ENCODE results near the gene CNRIP1.

DNA sequence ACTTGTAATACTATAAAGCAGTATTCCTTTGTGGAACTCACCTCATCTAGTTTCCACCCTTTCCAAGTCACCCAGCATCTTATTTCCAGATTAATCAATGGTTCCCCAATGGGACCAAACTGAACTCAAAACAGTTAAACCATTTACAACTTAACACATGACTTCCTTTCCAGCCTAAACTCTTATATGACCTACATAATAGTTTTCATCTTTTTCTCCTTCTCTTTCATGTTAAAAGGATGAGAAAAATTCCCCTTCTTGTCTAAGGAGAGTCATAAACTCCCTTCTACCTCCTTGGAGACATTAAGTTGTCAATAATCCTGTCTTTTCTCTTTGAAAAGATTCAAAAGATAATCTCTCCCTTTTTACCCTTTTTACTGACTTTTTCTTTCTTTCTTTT lies 74.1 kb downstream of the CNRIP1 start:
- no peak for TF ChIP-seq PPARA (CRISPR knock-in tag; IDR thresholded peaks at IDR 0.05; ENCODE audit: borderline replicate concordance)
- TF ChIP-seq, protein P1, sequence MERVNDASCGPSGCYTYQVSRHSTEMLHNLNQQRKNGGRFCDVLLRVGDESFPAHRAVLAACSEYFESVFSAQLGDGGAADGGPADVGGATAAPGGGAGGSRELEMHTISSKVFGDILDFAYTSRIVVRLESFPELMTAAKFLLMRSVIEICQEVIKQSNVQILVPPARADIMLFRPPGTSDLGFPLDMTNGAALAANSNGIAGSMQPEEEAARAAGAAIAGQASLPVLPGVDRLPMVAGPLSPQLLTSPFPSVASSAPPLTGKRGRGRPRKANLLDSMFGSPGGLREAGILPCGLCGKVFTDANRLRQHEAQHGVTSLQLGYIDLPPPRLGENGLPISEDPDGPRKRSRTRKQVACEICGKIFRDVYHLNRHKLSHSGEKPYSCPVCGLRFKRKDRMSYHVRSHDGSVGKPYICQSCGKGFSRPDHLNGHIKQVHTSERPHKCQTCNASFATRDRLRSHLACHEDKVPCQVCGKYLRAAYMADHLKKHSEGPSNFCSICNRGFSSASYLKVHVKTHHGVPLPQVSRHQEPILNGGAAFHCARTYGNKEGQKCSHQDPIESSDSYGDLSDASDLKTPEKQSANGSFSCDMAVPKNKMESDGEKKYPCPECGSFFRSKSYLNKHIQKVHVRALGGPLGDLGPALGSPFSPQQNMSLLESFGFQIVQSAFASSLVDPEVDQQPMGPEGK (CRISPR knock-in tag; IDR thresholded peaks at IDR 0.05; ENCODE audit: borderline replicate concordance): no peak
- TF ChIP-seq ZC3H10 (CRISPR knock-in tag; IDR thresholded peaks at IDR 0.05): no peak
- no peak for TF ChIP-seq TOX (CRISPR knock-in tag; IDR thresholded peaks at IDR 0.05; ENCODE audit: borderline replicate concordance)
- no peak for TF ChIP-seq ZNF565 (CRISPR knock-in tag; conservative IDR thresholded peaks at IDR 0.05; ENCODE audit: low read depth)
- TF ChIP-seq OSR1 (CRISPR knock-in tag; IDR thresholded peaks at IDR 0.05): no peak
- TF ChIP-seq SNAI2 (CRISPR knock-in tag; IDR thresholded peaks at IDR 0.05): no peak
- no peak for TF ChIP-seq ZNF8 (CRISPR knock-in tag; IDR thresholded peaks at IDR 0.05)
